Subcutaneous adipose tissue (tissue), 4 donors: ENCODE data around the gene SRBD1. TPM values are rescaled to one million over a fixed set of nuclear protein-coding genes. Genes with fewer than 3 reads are reported as not detected.

Source experiments
- total RNA-seq, 4 donors: library from RNA; depleted of rRNA; stranded (reverse); fragments of >200 nt; gene quantifications; one replicate each; pipeline ENCODE4 v1.1.0, GENCODE V29; 2016
- TF ChIP-seq, protein P1 (sequence below): fragments of 450-650 bp; IDR thresholded peaks from one replicate; pipeline ENCODE4 v1.5.1; 2016; ENCODE audit warnings: low read depth, mild to moderate bottlenecking, control low read depth, antibody characterized with exemption, moderate library complexity

Gene SRBD1, protein sequence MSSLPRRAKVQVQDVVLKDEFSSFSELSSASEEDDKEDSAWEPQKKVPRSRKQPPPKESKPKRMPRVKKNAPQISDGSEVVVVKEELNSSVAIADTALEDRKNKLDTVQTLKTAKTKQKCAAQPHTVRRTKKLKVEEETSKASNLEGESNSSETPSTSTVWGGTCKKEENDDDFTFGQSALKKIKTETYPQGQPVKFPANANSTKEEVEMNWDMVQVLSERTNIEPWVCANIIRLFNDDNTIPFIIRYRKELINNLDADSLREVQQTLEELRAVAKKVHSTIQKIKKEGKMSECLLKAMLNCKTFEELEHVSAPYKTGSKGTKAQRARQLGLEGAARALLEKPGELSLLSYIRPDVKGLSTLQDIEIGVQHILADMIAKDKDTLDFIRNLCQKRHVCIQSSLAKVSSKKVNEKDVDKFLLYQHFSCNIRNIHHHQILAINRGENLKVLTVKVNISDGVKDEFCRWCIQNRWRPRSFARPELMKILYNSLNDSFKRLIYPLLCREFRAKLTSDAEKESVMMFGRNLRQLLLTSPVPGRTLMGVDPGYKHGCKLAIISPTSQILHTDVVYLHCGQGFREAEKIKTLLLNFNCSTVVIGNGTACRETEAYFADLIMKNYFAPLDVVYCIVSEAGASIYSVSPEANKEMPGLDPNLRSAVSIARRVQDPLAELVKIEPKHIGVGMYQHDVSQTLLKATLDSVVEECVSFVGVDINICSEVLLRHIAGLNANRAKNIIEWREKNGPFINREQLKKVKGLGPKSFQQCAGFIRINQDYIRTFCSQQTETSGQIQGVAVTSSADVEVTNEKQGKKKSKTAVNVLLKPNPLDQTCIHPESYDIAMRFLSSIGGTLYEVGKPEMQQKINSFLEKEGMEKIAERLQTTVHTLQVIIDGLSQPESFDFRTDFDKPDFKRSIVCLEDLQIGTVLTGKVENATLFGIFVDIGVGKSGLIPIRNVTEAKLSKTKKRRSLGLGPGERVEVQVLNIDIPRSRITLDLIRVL
- 10 to 100 TPM; 20.3 to 28.0 (median 23.5) TPM for total RNA-seq

DNA sequence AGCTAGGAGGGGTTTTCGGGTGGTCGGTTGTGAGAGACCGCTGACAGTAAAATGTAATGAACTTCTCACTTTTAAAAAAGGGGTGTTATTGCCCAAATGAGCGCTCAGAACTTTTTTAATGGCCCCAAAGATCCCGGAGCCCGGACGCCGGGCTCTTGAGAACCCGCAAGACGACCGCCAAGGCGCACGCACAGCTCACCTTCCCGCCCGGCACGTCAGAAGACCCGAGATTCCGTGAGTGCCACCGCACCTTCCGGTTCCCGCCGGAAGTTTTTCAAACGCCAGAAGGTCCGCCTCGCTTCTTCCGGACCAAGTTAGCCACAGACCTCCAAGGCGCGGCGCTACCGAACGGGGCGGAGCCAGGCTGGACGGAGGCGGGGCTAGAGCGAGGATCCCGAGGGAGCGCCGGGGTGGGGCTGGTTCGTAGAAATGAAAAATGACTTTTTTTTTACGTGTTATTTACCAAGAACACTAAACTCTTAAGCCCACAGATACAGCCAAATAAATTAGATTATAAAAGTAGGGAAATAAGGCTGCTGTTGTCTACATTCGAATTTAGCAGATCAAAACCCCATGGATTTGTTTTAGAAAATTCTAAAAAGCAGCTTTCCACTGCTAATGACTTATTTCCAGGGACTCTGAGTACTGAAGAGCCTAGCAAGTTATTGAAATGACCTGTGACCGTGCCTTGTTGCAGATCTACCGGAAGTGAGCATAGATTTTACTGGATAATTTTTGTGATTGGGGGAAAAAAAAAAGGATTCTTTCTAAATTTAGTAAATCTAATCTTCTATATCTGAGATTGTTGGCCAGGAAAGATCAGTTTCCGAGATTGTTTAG lies at the start of gene SRBD1:
Gene SRBD1, minus strand, starts transcription at position 248 of the 840 bp plus-strand sequence. CDS start 5,826 bp downstream, outside the sequence.
- TF ChIP-seq, protein P1, sequence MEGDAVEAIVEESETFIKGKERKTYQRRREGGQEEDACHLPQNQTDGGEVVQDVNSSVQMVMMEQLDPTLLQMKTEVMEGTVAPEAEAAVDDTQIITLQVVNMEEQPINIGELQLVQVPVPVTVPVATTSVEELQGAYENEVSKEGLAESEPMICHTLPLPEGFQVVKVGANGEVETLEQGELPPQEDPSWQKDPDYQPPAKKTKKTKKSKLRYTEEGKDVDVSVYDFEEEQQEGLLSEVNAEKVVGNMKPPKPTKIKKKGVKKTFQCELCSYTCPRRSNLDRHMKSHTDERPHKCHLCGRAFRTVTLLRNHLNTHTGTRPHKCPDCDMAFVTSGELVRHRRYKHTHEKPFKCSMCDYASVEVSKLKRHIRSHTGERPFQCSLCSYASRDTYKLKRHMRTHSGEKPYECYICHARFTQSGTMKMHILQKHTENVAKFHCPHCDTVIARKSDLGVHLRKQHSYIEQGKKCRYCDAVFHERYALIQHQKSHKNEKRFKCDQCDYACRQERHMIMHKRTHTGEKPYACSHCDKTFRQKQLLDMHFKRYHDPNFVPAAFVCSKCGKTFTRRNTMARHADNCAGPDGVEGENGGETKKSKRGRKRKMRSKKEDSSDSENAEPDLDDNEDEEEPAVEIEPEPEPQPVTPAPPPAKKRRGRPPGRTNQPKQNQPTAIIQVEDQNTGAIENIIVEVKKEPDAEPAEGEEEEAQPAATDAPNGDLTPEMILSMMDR, result no peak

DNA sequence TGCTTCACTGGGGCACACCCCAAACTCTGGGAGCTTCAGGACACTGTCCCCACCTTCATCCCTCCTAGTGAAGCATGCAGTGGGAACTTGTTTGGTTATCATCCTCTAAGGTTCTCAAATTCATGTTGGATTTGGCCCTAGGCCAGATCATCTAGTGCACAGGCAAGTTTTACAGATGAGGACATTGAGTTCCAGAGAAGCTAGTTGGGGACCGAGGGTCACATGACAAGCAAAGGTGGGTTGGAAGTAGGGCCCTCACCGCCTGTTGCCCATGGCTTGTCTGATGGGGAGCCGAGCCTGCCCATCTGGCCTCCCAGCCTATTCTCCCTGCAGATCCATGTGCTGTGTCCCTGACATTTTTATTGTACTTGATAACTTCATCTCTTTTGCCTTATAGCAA lies 43.2 kb upstream of the SRBD1 start:
- TF ChIP-seq, protein P1, result no peak

DNA sequence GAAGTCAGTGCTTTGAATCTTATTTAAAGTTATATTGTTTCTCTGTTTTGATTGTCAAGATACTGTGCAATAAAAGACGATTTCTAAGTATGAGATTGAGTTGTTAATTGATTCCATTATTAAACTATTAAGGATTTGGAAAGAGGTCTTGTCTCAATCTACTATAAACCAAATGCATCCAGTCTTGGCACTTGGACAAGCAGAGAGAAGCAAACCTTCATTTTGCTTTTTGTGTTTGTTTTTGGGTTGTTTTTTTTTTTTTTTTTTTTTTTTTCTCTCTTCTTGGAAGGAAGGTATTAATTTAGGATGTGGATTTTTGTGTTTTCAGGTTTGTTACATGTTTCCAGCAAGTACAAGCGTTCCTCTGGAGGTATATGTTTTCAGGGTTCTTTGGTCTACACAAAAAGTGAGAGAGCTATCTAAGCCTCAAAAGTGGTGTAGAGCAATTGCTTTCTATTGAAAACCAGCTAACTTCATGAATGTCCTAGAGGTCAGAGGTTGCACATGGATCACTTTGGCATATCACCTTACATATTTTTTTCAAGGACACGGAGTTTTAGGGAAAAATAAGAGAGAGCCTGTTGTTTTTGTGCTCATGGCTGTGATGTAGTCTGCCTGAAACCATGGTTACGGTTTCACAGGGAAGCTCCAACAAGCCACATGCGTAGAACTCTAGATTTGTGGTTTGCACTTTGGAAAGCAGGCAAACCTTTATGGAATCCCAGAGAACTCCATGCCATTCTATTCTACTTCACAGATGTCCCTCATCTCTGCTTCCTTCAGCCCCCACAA lies 42.3 kb upstream of the SRBD1 start:
- TF ChIP-seq, protein P1, result no peak

DNA sequence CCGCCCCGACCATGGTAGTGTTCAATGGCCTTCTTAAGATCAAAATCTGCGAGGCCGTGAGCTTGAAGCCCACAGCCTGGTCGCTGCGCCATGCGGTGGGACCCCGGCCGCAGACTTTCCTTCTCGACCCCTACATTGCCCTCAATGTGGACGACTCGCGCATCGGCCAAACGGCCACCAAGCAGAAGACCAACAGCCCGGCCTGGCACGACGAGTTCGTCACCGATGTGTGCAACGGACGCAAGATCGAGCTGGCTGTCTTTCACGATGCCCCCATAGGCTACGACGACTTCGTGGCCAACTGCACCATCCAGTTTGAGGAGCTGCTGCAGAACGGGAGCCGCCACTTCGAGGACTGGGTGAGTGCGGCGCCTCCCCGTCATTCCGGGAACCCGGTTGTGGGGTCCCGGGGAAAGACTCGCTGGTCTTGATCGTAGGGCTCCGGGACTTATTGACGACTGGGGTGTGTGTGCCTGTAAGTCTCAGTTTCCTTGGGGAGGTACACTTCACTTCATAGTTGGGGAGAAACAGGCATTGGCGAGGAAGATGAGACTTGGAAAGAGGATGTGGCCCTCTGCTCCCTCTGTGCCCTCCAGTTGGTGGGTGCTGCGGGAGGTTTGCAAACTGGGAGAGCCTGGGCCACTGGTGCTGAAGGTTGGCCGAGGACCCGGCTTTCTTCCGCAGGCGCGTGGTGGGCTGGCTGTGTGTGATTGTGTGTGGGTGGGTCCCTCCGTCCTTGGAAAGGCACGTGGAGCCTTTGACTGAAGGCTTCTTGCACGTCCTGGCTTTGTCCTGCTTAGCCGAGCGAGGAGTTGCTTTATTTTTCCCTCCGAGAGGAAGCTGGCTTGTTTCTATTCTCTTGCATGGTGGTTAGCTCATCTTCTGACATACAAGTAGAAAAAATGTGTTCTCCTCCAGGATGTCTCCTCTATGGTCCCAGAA lies 41.3 kb upstream of the SRBD1 start:
- TF ChIP-seq, protein P1, result no peak

DNA sequence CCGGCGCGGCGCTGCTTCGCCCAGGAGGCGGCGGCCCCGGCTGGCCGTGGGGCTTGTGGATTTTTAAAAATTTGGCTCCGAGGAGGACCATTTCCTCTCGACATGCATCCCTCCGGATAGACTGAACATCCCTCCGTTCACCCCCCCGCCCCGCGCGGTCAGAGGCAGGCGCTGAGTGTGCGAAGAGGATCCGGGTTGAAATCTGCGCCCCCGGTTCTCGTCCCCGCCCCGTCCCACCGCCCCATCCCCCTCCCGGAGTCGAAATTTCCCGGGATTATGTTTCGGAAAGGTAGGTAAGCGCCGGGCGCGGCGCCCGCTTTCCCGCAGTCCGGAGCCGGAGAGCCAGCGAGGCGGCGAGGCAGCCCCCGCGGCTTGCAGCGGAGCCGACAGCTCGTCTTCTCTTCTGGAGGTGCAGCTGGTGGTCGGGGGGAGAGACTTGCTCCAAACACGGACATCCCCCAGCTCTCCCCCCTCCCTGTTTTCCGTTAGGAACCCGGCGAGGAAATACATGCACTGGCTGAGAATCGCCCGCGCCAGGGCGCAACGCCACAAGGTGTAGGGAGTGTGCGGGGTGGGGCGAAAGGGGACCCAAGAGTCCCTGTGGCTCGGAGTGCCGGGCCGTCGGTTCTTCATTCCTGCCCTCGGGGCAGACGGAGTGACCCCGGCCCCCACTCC lies 40.5 kb upstream of the SRBD1 start, which contains the start of gene PRKCE:
Gene PRKCE, plus strand, starts transcription at position 261 of the 675 bp plus-strand sequence.
- TF ChIP-seq, protein P1, result no peak
